CD14-positive monocyte (primary cell): ENCODE results near the gene AURKB. TPM values are rescaled to one million over a fixed set of nuclear protein-coding genes. Genes with fewer than 3 reads are reported as not detected.
A peak's percentile ranks its signal among the peaks of the same experiment; 100 is the strongest.

ENCODE experiments used
- DNase-seq, 3 donors: peaks; one replicate each; pipeline ENCODE4 v3.0.0-alpha.2; 2011 to 2022
- H2AFZ ChIP-seq: 2 replicates; pipeline ENCODE4 v1.6.0; 2012; ENCODE audit warnings: mild to moderate bottlenecking, low read depth, low read length, inconsistent platforms; ENCODE audit not compliant: insufficient read depth, poor library complexity, severe bottlenecking
- H3K27ac ChIP-seq, 2 donors: 1 replicate in 1 of 2; 2 replicates in 1 of 2; pipeline ENCODE4 v1.5.1; 2012 to 2013; ENCODE audit warnings: low read length in 2 of 2, control low read depth in 1 of 2, inconsistent platforms in 1 of 2, low read depth in 1 of 2, mild to moderate bottlenecking in 1 of 2
- H3K27me3 ChIP-seq, 2 donors: one replicate each; pipeline versions ENCODE4 v1.6.0 to v1.6.1; 2011 to 2013; ENCODE audit warnings: low read length in 2 of 2; ENCODE audit not compliant: control insufficient read depth in 2 of 2, insufficient read depth in 2 of 2
- H3K36me3 ChIP-seq, 2 donors: replicated peaks in 1 of 2; 1 replicate in 1 of 2; 2 replicates in 1 of 2; pipeline versions ENCODE4 v1.5.1 to v1.6.1; 2012 to 2013; ENCODE audit warnings: low read length in 2 of 2, control low read depth in 1 of 2, inconsistent platforms in 1 of 2, mild to moderate bottlenecking in 1 of 2; ENCODE audit not compliant: insufficient read depth in 2 of 2, control insufficient read depth in 1 of 2
- H3K4me1 ChIP-seq, 2 donors: 1 replicate in 1 of 2; 2 replicates in 1 of 2; pipeline versions ENCODE4 v1.5.1 to v1.6.1; 2012 to 2013; ENCODE audit warnings: low read length in 2 of 2, control low read depth in 1 of 2, inconsistent platforms in 1 of 2, mild to moderate bottlenecking in 1 of 2, moderate library complexity in 1 of 2; ENCODE audit not compliant: insufficient read depth in 2 of 2, control insufficient read depth in 1 of 2
- H3K4me2 ChIP-seq: replicated peaks from 2 replicates; pipeline ENCODE3; 2012; ENCODE audit warnings: low read length, moderate library complexity, mild to moderate bottlenecking; ENCODE audit not compliant: poor library complexity, severe bottlenecking; ENCODE audit errors: extremely low read depth
- H3K4me3 ChIP-seq, 3 experiments: fragments of 200-600 bp in 1 of 3; sonication (generic) in 1 of 3; replicated peaks in 1 of 3; 1 replicate in 2 of 3; 2 replicates in 1 of 3; pipeline ENCODE4 v1.5.1; 2011 to 2013; ENCODE audit warnings: low read length in 3 of 3, mild to moderate bottlenecking in 3 of 3, control low read depth in 2 of 3, low read depth in 2 of 3, inconsistent platforms in 1 of 3, moderate library complexity in 1 of 3
- H3K79me2 ChIP-seq: 2 replicates; pipeline ENCODE4 v1.6.0; 2012; ENCODE audit warnings: mild to moderate bottlenecking, control low read depth, inconsistent platforms, low read length, moderate library complexity; ENCODE audit not compliant: insufficient read depth
- H3K9ac ChIP-seq: 2 replicates; pipeline ENCODE4 v1.6.0; 2017; ENCODE audit warnings: low read length, mild to moderate bottlenecking; ENCODE audit not compliant: insufficient read depth, poor library complexity, severe bottlenecking
- H3K9me3 ChIP-seq, 2 donors: replicated peaks in 1 of 2; 1 replicate in 1 of 2; 2 replicates in 1 of 2; pipeline versions ENCODE4 v1.5.1 to v1.6.1; 2012 to 2013; ENCODE audit warnings: low read length in 2 of 2, control low read depth in 1 of 2; ENCODE audit not compliant: control insufficient read depth in 1 of 2, insufficient read depth in 1 of 2
- H4K20me1 ChIP-seq: 2 replicates; pipeline ENCODE4 v1.6.0; 2012; ENCODE audit warnings: mild to moderate bottlenecking, low read length, control low read depth, moderate library complexity; ENCODE audit not compliant: insufficient read depth
- H3K27ac Mint-ChIP-seq, 7 donors: one replicate each; pipeline ENCODE4 v1.8.0; 2020; ENCODE audit warnings: mild to moderate bottlenecking in 7 of 7, mixed read lengths in 7 of 7, moderate library complexity in 6 of 7, inconsistent platforms in 2 of 7
- H3K27me3 Mint-ChIP-seq, 3 donors: one replicate each; pipeline ENCODE4 v1.8.0; 2021 to 2022; ENCODE audit warnings: low read depth in 3 of 3, mild to moderate bottlenecking in 3 of 3, mixed read lengths in 3 of 3, moderate library complexity in 3 of 3, inconsistent platforms in 1 of 3
- H3K36me3 Mint-ChIP-seq, 2 donors: one replicate each; pipeline ENCODE4 v1.8.0; 2020; ENCODE audit warnings: mixed read lengths in 2 of 2, inconsistent platforms in 1 of 2, mild to moderate bottlenecking in 1 of 2
- H3K4me1 Mint-ChIP-seq: one replicate; pipeline ENCODE4 v1.8.0; 2020; ENCODE audit warnings: mild to moderate bottlenecking, mixed read lengths
- H3K4me3 Mint-ChIP-seq, 2 donors: one replicate each; pipeline ENCODE4 v1.8.0; 2020; ENCODE audit warnings: mild to moderate bottlenecking in 2 of 2, mixed read lengths in 2 of 2, moderate library complexity in 1 of 2
- H3K9me3 Mint-ChIP-seq, 7 donors: one replicate each; pipeline ENCODE4 v1.8.0; 2020 to 2022; ENCODE audit warnings: mixed read lengths in 7 of 7, mild to moderate bottlenecking in 6 of 7, moderate library complexity in 6 of 7, inconsistent platforms in 2 of 7
- CTCF ChIP-seq: fragments of 200-600 bp; IDR thresholded peaks from one replicate; pipeline ENCODE4 v1.8.0; 2022; ENCODE audit warnings: antibody characterized with exemption, mild to moderate bottlenecking
- whole genome bisulfite sequencing: methylation state at CpG from one replicate; pipeline ENCODE4 v1.1.5; 2013; ENCODE audit warnings: missing lambda C conversion rate; ENCODE audit not compliant: insufficient coverage; 5-methylcytosine and 5-hydroxymethylcytosine counted together
- intact Hi-C, 2 donors: fragments of 100-400 bp; cut with micrococcal nuclease; formaldehyde crosslinking; loops; one replicate each; pipeline versions ENCODE4 v1.15.0 to v1.15.1; 2023
- polyA plus RNA-seq, 3 donors: library from polyadenylated mRNA; depleted of rRNA in 1 of 3; unstranded in 2 of 3; stranded (reverse) in 1 of 3; fragments of 300-500 nt in 2 of 3; fragments of >200 nt in 1 of 3; fragmentation: Illumina TruSeq in 2 of 3; gene quantifications; 1 replicate in 2 of 3; 2 replicates in 1 of 3; pipeline ENCODE4 v1.2.3, GENCODE V29; 2012 to 2021

The AURKB gene
- polyA plus RNA-seq, 3 donors, result 0.38 to 4.2 (median 0.79) TPM

- peaks cover 0 to 3% (median 0%) of the 10 kb centered on the region in 7 donors for H3K9me3 Mint-ChIP-seq
- Histone ChIP-seq H4K20me1 (peaks cover 17% of the 10 kb centered on the region), H2AFZ (peak overlapping the region; percentile 84), H3K4me2 (peak overlapping the region; percentile 84), H3K9ac (peak overlapping the region; percentile 88), H3K27me3 (no peaks in the 10 kb centered on the region), H3K9me3 (no peaks in the 10 kb centered on the region), H3K4me3 (peak overlapping the region; percentile 74 to 96 (median 93)), H3K79me2 (peaks cover 34% of the 10 kb centered on the region), H3K27ac (peak overlapping the region; percentile 93 to 94), H3K36me3 (peaks cover 14 to 29% of the 10 kb centered on the region in 2 donors), H3K4me1 (peaks cover 35 to 47% of the 10 kb centered on the region in 2 donors)
- peak; percentile 90 to 93 (median 93) for DNase-seq
- intact Hi-C loops, result loop anchor here (2.0 to 5.0 kb wide), 6 partner anchors 24 to 105 kb away; partner anchors contain the start of genes ALOXE3 (in 1 of the 2), BORCS6 (in 1 of the 2), CTC1 (in 1 of the 2) and PFAS (in 1 of the 2)
- peaks cover 48% of the 10 kb centered on the region for H3K4me1 Mint-ChIP-seq
- peaks cover 0 to 5% (median 0%) of the 10 kb centered on the region in 3 donors for H3K27me3 Mint-ChIP-seq
- 0% methylated on average over 48 of the region's 49 CpGs for WGBS
- peaks cover 31 to 34% of the 10 kb centered on the region in 2 donors for H3K36me3 Mint-ChIP-seq
- H3K4me3 Mint-ChIP-seq, result peak overlapping the region; percentile 96 to 98
- TF ChIP-seq CTCF, result no peak
- peak overlapping the region; percentile 98 to 99 (median 98) for H3K27ac Mint-ChIP-seq
Measured at GRCh38 chr17:8222630-8223355, 12.4 kb upstream of the AURKB start.

- Histone ChIP-seq H3K36me3 (peaks cover 10 to 24% of the 10 kb centered on the region in 2 donors), H3K9me3 (no peaks in the 10 kb centered on the region), H3K4me2 (peak overlapping the region; percentile 84), H3K9ac (peak overlapping the region; percentile 88), H4K20me1 (peaks cover 13% of the 10 kb centered on the region), H3K27me3 (no peaks in the 10 kb centered on the region), H3K79me2 (peaks cover 34% of the 10 kb centered on the region), H3K27ac (peak overlapping the region; percentile 93 to 94), H2AFZ (peak overlapping the region; percentile 84), H3K4me1 (peaks cover 35 to 45% of the 10 kb centered on the region in 2 donors), H3K4me3 (peak overlapping the region; percentile 74 to 96 (median 93))
- no peak for TF ChIP-seq CTCF
- Mint-ChIP-seq H3K9me3 (peaks cover 0 to 3% (median 0%) of the 10 kb centered on the region in 7 donors), H3K27me3 (peaks cover 0 to 5% (median 0%) of the 10 kb centered on the region in 3 donors), H3K4me3 (peak overlapping the region; percentile 96 to 98), H3K36me3 (peaks cover 26 to 29% of the 10 kb centered on the region in 2 donors), H3K27ac (peak overlapping the region; percentile 98 to 99 (median 98)), H3K4me1 (peaks cover 46% of the 10 kb centered on the region)
- peak; percentile 88 to 94 (median 88) for DNase-seq
- 0% methylated on average over 8 of the region's 9 CpGs for WGBS
- intact Hi-C loops, result loop anchor here (2.0 to 5.0 kb wide), 6 partner anchors 24 to 105 kb away; partner anchors contain the start of genes ALOXE3 (in 1 of the 2), BORCS6 (in 1 of the 2), CTC1 (in 1 of the 2) and PFAS (in 1 of the 2)
Measured at GRCh38 chr17:8222380-8222629, 11.9 kb upstream of the AURKB start.
